Inflammatory macrophage treated with lipopolysaccharide for 4 hours (primary cell): ENCODE results near the gene NRP2.

Experiments
- DNase-seq: peaks from one replicate; pipeline ENCODE4 v3.0.0-alpha.2; 2020

Gene NRP2

DNA sequence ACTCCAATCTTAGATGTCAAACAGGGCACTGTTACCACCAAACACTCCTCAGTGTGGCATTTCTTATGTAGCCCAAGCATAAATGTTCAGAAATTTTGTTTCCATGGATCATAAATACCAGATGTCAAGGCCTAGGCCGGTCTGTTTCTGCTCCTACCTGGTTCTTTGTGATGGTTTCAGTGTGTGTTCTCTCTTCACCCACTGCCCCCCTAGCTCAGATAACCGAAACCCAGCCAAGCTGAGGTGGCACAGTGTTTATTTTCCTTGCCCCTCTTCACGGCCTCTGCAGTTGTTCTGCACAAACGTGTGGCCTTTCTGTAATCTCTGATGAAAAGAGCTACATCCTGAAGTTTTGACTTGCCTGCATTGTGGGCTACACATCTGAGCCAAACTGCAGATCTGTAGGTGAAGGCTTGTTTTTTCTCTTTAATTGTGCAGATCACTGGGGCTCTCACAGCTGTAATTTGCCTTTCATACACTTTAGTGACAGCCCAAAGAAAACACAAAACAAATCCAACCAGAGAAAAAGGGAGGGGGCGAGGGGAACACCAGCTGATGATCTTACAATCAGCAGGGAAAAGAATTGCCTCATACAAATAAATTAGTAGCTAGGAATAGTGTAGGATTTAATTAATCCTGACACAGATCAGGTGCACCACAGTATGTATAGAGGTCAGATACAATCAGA, 99.1 kb downstream of the NRP2 start:
- DNase-seq, result no peak

DNA sequence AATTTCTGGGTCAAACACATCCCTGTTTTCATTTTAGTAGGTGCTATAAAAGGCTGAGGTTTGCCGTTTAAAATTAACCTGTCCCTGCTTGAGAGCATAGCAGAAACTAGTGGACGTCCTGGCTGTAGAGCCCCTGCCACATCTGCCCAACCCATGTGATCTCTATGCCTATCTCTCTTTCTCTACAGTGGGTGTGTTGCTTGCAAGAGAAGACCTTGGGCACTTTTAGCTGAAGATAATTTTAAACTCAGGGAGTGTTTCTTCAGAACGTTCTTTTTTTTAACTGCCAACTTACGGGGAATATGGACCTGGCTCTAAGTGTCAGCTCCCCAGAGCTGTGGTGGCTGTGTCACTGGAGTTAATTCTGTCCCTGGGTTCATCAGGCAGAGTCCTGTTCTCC, 100.6 kb downstream of the NRP2 start:
- DNase-seq, result no peak

DNA sequence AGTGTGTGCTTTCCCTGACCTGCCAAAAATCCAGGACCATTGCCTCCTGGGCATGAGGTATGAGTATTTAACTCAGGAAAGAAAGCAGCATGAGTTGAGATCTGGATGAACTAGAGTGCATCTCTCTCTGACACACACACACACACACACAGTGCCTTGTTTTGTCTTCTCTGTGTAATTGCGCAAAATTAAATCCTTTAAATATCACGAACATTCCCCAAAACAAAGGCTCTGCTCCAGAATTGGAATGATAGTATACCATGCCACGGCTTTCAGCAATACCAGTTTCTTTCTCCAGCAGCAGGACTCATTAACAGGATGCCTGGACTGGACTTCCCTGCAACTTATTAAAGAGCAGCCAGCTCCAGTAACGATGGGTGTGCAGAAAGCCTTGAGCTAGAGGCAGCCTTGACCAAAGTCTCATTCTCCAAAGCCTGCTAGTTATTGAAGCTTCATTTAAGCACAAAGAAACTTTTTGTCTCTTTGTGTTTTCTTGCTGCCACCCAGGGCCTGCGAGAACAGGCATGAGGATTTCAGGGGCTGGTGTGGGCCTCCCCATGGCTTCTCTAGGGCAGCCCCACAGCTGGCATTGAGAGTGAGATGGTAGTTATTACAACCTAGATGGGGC, 101.7 kb downstream of the NRP2 start:
- no peak for DNase-seq

DNA sequence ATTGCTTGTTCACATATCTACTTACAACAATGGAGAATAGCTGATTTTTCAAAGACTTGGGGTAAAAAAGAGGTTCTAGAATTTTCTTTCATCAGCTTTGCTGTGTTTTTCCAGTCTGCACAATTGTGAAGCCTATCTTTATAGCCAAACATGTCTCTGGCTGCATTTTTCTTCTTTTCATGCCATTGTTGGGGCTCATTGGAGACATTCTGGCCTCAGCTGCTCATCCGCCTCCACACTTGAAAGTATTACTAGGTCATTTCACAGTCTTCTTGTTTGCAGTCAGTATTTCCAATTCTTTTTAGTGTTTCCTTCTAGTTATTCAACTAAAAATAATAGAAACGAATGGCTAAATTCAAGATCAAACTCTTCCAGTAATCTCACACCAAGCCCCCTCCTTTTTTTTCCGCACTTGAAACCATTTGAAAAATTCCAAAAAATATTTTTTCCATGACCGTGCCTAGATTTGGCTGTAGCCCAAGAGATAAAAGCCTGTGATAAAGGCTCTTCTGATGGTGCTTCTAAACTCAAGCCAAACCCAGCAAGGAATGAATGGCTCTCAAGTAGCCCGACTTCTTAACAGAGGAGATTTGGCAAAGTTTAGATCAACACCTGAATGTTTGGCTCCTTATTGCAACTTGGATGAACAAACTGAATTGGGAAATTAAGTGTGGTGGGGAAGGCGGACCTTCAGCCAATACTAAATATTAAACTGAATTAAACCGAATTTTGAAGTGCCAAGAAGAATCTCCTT, 103.4 kb downstream of the NRP2 start:
- no peak for DNase-seq

DNA sequence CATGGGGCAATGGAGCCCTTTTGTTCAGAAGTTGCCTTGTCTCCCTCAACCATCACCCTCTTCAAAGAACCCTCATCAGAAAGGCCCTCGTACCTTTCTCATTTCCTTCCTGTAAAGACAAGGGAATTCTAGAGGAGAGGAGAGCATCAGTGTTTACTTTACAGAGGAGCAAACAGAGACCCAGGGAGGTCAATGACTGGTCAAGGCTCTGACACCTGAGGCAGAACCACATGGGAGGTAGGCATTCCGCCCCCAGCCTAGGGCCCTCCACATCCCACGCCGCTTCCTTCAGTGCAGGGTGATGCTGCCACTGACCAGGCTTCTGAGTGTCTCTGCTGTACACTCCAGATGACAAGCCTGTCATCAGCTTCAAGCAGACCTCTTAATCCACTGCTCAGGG, 104.7 kb downstream of the NRP2 start:
- DNase-seq, result no peak

DNA sequence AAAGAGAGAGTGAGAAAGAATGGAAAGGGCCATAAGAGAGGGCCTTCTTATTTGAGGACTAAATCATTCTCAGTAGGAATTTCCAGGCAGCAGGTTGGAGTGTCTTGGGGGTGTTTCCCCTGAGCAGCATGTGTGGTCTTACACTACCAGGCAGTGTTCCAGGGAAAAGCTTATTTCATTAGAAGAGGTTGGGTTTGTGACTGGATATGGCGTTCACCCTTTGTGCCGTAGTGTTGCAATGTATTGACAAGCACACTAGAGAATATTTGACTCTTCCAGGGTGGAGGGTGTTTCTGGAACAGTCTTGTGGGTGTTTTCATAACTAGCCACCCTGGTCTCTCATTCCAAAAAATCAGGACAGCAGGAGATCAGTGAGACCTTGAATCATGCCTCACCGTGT, 105.5 kb downstream of the NRP2 start:
- no peak for DNase-seq

DNA sequence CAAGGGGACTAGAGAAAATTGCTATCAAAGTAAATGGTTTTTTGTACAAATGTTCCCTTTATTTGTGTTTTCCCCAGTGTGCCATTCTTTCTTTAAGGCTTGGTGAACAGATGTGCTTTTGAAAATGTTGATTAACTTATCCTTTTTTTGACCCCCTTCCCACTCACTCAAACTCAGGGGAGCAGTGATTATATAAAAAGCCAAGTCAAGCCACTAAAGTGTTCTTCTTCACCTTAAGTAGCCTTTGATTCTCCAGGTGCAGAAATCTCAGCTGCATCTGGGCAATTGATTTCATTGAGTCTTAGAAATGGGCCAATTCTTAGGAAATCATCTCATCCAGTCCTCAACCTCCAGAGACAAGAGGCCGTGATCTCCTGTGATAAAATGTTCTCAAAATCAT, 107.6 kb downstream of the NRP2 start:
- no peak for DNase-seq

DNA sequence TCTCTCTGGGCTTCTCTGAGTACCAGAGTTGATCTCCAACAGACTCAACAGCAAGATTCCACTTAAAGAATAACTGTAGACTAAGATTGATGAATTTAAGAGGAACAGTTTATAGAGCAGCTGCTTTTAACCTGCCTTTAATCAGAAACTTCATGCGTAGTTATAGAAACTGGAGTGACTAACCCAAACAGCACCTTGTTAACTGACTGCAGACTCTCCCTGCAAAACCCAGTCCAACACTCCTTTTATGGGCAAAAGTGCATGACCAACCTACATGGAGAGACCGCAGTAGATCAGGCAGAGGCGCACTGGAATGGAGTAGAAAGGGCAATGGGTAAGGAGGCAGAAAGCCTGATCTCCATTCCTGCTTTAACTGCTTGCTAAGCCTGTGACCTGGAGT, 110.6 kb downstream of the NRP2 start:
- DNase-seq, result no peak

DNA sequence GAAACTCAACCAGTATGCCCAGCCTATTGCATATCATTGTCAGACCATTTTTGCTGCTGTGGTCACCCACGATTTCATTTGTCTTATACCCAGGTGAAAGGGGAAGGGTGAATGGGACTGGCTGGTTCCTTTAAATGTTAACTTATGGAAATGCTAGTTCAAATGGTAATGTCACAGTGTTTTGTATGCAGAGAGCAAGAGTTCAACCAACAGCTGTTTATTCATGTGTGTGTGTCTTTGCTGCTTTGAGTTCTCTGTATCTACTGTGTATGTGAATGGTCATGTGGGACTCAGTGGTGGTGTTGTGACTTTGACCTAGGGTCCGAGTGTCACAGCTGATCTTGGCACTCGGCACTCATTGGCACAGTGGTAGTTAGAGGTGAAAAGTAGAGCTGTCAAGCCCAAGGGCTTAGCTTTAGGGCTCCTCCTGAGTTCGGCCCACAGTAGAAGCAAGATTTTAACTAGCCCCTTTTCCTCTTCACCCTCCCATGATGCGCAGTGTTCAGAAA, 114.6 kb downstream of the NRP2 start:
- no peak for DNase-seq

DNA sequence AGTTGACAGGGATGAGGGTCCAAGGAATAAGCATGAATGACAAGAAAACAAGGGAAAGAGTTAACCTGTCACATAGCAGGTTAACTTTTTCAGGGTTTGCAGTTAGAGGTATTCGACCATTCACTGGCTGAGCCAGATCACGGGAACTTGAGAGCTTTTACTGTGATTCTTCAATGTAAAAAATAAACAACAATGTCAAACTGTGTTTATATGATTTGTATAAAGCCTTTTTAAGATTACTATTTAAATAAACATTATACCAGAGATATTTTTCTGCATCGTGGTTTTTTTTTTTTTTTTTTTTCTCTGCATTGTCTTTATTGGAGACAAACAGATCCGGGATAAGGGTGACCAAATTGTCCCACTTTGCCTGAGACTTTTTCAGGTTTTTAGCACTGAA, 115.6 kb downstream of the NRP2 start:
- DNase-seq, result no peak

DNA sequence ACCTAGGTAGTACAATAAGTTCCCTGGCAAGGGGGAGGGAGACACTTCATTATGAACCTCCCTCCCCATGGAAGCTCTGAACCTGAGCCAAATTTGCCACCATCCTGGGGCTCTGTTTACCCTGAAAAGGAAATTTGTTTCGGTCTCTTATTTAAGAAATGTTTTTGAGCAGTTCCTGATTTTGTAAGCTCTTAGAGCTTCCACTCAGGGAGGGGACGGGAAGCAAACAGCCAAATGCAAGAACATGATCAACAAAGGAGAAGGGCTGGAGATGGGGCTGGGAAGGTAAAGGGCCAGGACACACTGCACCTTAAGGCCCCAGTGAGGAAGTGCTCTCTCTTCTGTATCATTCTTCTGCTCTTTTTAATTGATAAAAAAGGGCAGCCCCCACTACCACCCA, 117.9 kb downstream of the NRP2 start:
- DNase-seq, result no peak

DNA sequence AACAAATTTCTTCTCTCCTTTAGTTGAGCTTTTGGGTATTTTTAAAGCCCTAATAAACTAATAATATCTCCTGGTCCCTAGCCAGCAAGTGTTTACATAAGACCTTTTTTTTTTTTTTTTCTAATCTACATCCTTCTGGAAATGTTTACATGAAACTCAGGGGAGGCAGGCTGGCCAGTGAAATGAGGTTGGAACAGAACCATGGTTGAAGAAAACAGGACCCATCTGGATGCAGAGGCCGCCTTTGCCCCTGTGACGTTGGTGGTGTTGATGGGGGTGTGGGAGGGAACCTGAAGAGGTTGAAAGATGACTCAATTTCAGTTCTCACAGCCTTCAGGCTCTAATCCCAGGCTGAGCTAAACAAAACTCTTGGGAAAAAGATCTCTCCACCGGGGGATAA, 118.5 kb downstream of the NRP2 start:
- no peak for DNase-seq

DNA sequence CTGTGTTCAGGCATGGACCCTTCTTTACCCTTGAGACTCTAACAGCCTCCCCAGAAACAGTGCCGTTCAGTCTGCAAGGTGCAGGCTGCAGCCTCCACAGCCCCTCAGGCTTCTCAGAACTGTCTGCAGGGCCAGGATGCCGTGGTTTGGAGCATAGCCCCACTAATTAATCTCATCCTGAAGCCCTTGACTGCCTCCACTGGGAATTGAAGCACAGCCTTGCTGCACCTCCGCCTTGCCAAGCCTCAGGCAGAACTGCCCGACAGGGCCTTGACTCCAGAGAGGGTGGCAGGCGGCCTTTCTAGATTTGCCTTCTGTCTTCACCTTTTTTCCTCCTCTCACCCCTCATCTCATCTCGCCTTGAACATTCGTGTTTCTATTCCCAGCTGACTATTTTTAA, 119.8 kb downstream of the NRP2 start:
- DNase-seq, result no peak

DNA sequence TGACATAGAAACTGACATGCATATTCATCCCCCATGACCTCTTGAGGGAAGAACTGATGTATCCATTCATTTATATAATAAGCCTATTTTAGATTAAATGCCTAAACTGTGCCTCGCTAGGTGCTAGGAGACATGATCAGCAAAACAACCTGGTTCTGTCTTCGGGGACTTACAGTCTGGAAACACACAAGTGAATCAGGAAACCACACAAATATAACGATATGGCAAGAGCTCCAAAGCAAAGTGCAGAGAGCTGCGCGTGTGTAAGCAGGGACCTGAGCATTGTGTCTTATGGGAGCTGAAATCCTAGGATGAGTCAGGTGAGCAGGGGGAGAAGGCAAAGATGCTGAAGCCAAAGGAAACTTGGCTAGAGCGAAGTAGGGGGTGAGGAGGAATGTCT, 120.6 kb downstream of the NRP2 start:
- no peak for DNase-seq

DNA sequence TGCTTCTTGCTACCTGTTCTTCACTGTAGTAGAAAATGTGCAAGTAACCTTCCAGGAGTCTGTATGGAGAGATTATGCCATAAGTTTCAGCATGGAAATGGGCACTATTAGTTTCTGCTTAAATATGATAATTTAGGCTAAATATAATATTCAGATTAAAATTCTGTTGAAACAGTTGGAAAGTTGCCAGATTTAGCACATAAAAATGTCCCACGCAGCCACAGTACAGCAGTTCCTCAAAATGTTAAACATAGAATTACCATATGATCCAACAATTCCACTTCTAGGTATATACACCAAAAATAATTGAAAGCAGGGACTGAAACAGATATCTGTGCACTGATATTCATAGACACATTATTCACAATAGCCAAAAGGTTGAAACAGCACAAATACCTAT, 121.2 kb downstream of the NRP2 start:
- DNase-seq, result peak; percentile 53

DNA sequence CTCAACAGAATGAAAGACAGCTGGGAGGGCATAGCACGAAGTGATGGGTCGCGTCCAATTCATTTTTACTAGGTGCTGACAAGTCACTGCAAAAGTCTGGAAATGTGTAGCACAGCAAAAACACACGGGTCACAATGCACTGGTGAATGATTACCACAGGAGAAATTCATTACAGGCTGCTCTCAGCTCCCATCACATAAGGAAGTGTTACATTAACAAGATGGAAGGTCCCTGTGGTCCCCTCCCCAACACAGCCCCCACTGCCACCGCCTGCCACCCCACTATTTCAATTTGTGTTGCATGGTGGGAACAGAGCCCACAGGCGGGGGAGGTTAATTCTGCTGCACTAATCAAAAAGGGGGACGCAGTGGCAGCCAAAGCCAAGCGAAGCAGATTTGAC, 122.8 kb downstream of the NRP2 start:
- no peak for DNase-seq

DNA sequence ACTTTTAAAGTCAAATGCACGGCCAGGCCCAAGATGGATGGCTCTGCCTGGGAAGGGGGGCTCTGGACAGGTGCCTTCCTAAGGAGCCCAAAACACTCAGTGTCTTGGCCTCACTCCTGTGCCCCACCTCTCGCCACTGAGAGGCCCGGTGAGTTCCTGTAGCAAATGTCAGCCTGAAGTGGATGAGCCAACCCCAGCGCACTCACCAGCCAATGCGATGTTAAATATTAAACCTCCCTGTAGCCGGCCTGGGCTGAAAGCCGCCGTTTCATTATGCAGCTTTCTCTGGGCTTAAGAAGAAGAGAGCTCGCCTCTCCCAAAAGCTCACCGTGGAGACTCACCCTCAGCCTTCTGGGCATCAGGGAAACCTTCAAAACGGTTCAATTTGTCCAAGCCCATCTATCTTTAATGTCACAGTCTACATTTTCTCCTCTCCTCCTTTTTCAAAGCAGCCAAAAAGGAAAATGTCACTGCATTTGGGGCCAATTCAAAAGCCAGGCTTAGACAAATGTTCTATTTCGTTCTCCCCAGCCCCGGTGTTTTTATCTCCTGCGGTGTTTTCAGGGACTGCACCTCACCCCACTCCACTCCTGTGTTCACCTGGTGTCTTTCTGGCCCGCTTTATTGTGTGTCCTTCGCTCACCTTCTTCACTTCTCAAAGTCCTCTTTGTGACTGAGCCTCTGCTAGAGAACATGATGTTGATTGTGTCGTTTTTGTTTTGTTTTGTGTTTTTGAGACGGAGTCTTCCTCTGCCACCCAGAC, 124.0 kb downstream of the NRP2 start:
- no peak for DNase-seq

DNA sequence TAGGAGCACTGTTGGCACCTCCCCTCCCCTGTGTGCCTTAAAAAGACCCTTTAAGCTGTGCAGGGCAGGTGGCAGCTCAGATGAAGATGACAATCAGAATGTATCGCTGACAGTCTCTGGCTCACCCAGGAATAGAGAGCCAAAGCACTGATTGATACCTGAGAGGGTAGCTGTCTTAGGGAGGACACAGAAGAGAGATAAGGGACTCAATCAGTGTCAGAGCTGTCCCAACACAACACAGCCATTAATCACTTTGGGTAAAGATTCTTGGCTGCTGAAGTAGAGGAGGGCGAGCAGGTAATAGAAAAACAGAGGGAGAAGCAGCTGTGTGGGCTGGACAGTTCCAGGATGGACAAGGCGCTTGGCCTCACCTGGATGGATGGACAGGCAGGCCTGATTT, 124.9 kb downstream of the NRP2 start:
- DNase-seq, result no peak

DNA sequence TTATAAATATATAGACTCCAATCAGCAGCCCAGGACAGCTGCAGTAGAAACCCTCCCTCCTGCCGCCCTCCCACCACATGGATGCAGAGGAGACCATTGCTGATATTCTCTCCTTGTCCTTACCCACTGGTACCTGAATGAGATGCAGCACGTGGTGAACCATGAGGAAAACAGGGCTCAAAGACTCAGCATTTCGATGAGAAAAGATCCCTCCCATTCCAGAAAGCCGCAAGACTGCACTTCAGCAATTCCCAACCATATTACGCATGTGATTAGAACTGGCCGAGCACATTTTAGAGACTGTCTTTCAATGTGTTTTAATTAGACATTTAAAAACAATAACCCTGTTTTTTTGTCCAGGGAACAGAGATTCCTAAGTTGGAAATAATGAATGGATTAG, 125.5 kb downstream of the NRP2 start:
- DNase-seq, result no peak

DNA sequence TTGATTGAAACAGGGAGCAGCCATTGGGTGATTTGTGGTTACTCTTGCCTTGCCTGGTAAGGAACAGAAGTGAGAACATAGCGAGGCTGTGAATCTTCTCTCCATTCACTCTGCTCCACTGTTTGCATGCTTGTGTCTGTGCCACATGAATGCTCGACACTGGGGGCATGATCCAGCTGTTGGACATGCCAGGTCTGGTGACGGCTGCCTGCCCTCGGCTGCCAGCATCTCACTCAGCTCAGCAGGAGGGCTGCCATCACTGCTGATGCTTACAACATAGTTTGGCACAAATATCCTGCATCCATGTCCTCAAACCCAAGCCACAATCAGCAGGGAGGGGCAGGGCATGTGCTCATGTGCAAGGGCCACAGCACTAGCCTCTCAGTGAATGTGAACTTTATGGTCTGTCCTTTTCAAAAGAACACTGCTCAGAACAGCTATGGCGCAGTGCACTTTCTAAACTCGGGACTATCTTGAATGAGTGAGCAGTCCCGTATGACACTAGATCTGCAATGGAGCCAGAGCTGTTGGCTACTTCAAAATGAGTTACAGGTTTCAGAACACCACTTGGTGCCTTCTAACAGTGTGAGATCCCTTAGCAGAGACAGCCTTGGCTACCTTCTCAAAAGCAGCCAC, 126.3 kb downstream of the NRP2 start:
- no peak for DNase-seq

DNA sequence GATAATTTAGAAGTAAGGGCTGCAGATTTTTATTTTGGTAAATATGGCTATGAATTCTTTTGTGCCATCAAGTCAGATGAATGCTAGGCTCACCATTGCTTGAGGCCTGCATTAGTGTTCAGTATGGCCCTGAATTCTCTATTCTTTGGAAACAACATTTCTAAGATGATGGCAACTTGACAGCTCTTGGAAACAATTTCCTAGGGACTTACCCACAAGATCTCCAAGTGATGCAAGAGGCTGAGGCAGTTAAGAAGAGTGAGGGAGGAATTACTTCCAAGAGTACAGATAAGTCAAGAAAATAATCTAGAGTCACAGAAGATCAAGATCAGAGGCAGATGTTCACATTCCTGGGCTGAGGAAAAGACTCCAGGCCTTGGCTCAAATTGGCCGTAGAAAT, 129.1 kb downstream of the NRP2 start:
- DNase-seq, result no peak

DNA sequence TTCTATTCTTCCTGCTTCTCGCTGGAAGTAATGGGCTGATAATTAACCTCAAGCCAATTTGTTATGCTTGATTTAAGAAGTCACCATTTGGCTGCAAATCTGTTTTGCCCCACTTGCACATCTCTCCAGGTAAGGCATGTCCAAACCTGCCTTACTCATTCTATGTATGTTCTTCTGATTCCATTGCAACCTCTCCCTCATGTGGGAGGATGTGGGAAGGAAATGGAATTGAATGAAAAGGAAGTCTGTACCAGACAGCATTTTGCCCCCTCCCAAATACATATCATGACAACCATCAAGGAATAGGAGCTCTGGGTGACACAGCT, 131.7 kb downstream of the NRP2 start:
- no peak for DNase-seq

DNA sequence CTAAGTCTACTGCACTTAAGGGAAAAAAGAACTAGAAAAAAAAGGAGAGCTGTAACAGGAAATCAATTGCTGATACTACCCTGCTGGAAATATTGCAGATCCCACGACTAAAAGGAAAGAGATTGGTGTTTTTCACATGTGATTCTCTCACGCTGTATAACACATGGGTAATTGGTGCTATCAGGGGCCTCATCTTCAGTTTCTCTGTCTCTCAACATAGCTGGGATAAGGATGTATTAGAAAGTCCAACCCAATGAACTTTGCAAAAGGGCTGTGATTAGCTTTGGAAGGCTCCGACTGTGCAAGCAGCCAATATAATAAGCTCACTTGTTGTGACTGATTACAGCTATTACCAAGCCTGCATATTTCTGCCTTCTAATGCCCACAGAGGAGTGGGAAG, 133.4 kb downstream of the NRP2 start:
- no peak for DNase-seq
